HTR-8/SVneo (cell line): Measurements from ENCODE around the gene SERINC4.
A peak's percentile ranks its signal among the peaks of the same experiment; 100 is the strongest.

Experiments used
- DNase-seq: peaks from one replicate; pipeline ENCODE4 v3.0.0; 2011; ENCODE audit warnings: low spot score, mixed read lengths; ENCODE audit not compliant: insufficient read length
- FAIRE-seq: peaks from 2 replicates; lab custom pipeline; 2011; peaks lifted over from hg19 to GRCh38; lab: Jason Lieb, UNC

Gene SERINC4

GRCh38 chr15:43799209-43799944, 643 bp downstream of the SERINC4 start:
- FAIRE-seq (no peak), DNase-seq (no peak)

GRCh38 chr15:43796566-43796965, 3.5 kb downstream of the SERINC4 start:
- DNase-seq (no peak), FAIRE-seq (no peak)

GRCh38 chr15:43795997-43796396, 4.0 kb downstream of the SERINC4 start:
- FAIRE-seq (no peak), DNase-seq (no peak)

- DNase-seq (no peak), FAIRE-seq (no peak)
These were observed 4.8 kb downstream of the SERINC4 start for GRCh38 chr15:43795197-43795596.

GRCh38 chr15:43794269-43795037, 5.6 kb downstream of the SERINC4 start:
- DNase-seq (no peak), FAIRE-seq (no peak)

- no peak for DNase-seq
- FAIRE-seq, result no peak
These were observed 6.4 kb downstream of the SERINC4 start for GRCh38 chr15:43793647-43794046.

- DNase-seq (no peak), FAIRE-seq (no peak)
These were observed 7.1 kb downstream of the SERINC4 start for GRCh38 chr15:43792761-43793476.

- DNase-seq (peak; percentile 98), FAIRE-seq (peak; percentile 94)
These were observed 7.8 kb downstream of the SERINC4 start, which contains the start of gene SERF2 for GRCh38 chr15:43791993-43792760. Gene SERF2, plus strand, starts transcription at chr15:43792320. Its CDS starts 57 bp downstream, at chr15:43792377.

DNA sequence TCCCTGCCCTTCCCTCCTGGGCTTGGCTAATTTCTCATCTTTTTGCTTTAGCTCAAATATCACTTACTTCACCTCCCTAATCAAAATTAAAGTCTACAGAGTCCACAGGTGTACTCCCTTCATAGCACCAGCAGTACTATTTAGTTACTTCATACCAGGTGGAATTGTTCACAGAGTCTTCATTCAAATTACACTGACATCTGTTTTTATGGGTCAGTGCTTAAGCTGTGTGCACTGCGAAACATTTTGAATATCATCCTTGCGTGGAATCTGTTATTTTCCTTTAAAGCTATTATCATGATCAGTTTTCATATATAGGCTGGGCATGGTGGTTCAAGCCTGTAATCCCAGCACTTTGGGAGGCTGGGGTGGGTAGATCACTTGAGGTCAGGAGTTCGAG, 10.6 kb downstream of the SERINC4 start:
- DNase-seq, result no peak
- FAIRE-seq, result no peak

GRCh38 chr15:43779016-43779415, 21.0 kb downstream of the SERINC4 start:
- FAIRE-seq, result no peak
- no peak for DNase-seq

GRCh38 chr15:43777267-43777914, 22.6 kb downstream of the SERINC4 start:
- DNase-seq (peak; percentile 75), FAIRE-seq (no peak)

DNA sequence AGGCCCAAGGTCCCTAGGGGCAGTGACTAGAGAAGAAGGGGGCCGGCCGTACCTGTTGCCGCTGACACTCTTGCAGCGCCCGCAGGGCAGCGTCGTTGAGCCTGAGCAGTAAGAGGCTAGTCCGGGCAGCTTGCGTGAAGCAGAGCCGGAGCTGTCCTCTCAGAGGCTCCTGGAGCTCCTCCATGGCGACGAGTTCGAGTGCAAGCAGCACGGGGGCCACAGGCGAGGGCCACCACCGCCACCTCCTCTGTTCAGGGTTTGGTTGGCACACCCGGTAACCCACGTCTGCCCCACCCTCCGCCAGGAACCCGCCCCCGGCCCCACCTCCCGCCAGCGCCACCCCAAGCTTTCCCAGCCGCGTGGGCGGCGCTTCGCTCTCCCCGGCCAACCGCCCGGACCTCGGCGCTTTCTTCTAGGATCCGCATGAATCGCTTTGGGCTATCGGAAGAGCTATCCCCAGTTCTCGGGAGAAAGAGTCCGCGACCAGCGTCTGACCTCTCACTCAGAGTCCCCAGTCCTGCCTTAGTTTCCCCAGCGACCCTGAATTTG, 23.2 kb downstream of the SERINC4 start, which contains the start of gene ELL3:
Gene ELL3, minus strand, starts transcription at position 249 of the 549 bp plus-strand sequence. Its CDS starts 65 bp downstream, at position 184.
- FAIRE-seq, result no peak
- peak; percentile 71 for DNase-seq

DNA sequence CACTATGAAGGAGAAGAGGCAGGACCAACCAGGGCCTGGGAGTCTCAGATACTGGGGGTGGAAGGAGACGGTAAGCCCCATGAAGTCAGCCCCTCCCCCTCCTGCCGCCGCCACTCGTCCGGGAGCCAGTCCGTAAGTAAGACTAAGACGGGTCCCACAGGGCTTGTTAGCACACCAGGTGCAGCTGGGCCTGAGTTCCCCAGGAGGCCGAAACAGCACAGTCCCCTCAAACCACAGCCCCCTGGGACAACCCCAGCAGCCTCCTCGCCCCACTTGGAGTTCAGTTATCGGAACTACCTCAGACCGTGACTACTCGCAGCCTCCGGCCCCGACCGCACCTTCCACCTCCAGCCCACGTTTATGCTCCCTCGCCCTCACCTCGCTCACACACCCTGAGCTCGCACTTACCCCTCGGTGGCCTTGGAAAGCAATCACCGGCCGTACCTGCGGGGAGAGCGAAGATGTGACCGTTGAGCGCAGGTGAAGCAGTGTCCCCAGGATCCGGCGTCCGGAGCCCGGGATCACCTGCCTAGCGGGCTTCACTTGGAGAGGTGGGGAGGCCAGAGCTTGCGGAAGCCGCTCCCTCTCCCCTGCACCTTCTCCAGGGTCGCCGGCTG, 23.8 kb downstream of the SERINC4 start:
- FAIRE-seq, result no peak
- no peak for DNase-seq

- peak; percentile 35 for DNase-seq
These were observed 24.5 kb downstream of the SERINC4 start for GRCh38 chr15:43775411-43775965.

DNA sequence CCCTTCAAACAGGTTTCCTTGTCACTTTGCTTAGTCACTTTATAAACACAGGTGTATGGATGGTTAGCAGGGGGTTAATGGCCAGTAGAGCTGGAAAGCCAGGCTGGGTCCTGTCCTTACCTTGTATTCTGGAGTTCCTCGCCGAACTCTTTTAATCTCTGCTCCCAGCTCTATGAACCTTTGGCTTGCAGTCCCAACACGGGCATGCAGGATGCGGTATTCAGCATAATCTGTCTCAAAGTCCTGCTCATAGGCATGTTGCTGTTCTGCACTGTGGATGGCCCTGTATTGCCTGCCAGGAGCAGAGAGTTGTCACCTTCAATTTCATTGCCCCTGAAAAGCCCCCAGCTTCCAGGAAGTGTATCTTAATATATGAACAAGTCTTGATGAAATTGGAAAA, 26.0 kb downstream of the SERINC4 start:
- FAIRE-seq (no peak), DNase-seq (no peak)

More at GRCh38 chr15:43775411-43775965, 24.5 kb downstream of the SERINC4 start:
- FAIRE-seq, result peak; percentile 9

GRCh38 chr15:43772624-43773023, 27.4 kb downstream of the SERINC4 start:
- no peak for DNase-seq
- no peak for FAIRE-seq

GRCh38 chr15:43771816-43772215, 28.2 kb downstream of the SERINC4 start:
- DNase-seq (no peak), FAIRE-seq (no peak)

DNA sequence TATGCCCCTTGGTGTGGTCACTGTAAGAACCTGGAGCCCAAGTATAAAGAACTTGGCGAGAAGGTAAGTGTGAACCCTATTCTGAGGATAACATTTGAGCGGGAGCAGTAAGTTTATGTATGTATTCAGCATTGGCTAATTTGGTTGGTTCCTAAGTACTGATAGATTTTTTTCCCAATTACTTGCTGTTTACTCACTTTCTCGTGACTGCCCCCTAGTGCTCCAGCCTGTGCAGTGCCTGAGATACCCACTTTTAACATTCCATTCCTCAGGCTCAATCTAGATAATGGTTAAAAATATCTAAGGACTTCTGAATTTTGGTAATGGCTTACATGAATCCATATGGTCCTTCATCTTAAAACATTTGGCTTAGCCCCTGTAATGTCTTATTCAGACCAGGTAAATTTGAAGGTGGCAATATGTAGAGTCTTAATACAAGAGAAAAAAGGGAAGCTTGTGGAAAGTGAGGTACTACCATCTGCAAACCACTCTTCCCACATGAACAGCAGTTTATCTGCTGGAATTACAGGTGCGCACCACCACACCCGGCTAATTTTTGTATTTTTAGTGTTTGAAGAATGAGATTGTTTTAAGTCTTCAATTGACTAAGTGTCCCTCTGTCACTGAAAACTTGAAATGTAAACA, 30.3 kb downstream of the SERINC4 start:
- FAIRE-seq (no peak), DNase-seq (peak; percentile 54)
